Chondrocyte (in vitro differentiated cells): Measurements from ENCODE around the gene COBLL1. TPM values are rescaled to one million over a fixed set of nuclear protein-coding genes. Genes with fewer than 3 reads are reported as not detected.

Experiments
- DNase-seq: peaks from one replicate; pipeline ENCODE4 v3.0.0; 2021; ENCODE audit warnings: mixed read lengths, low spot score
- H3K27ac Mint-ChIP-seq: one replicate; pipeline ENCODE4 v1.8.0; 2021; ENCODE audit warnings: mild to moderate bottlenecking, moderate library complexity, mixed read lengths; ENCODE audit not compliant: unreplicated experiment
- H3K27me3 Mint-ChIP-seq: 2 replicates; pipeline ENCODE4 v1.8.0; 2021; ENCODE audit warnings: low read depth, mixed read lengths
- H3K36me3 Mint-ChIP-seq: 2 replicates; pipeline ENCODE4 v1.8.0; 2021; ENCODE audit warnings: low read depth, mixed read lengths
- H3K4me1 Mint-ChIP-seq: 2 replicates; pipeline ENCODE4 v1.8.0; 2021; ENCODE audit warnings: low read depth, mild to moderate bottlenecking, mixed read lengths
- H3K4me3 Mint-ChIP-seq: one replicate; pipeline ENCODE4 v1.8.0; 2021; ENCODE audit warnings: mild to moderate bottlenecking, moderate library complexity, mixed read lengths; ENCODE audit not compliant: unreplicated experiment
- H3K9me3 Mint-ChIP-seq: 2 replicates; pipeline ENCODE4 v1.8.0; 2021; ENCODE audit warnings: low read depth, mixed read lengths
- CTCF ChIP-seq: fragments of 200-600 bp; sonication (generic); IDR thresholded peaks from 2 replicates; pipeline ENCODE4 v1.5.0; 2021; ENCODE audit warnings: antibody characterized with exemption, mild to moderate bottlenecking, moderate library complexity
- total RNA-seq: library from RNA; stranded (reverse); gene quantifications from 3 replicates; pipeline ENCODE4 v1.2.1, GENCODE V29; 2021

Gene COBLL1
- total RNA-seq, 1 donor from 2014 or later: 43.7 TPM

- no peak for TF ChIP-seq CTCF
- Mint-ChIP-seq H3K36me3 (peaks cover 2% of the 10 kb centered on the region), H3K4me1 (peaks cover 20% of the 10 kb centered on the region), H3K27ac (no peak overlapping the region), H3K9me3 (no peaks in the 10 kb centered on the region), H3K27me3 (no peaks in the 10 kb centered on the region), H3K4me3 (no peak overlapping the region)
- no peak for DNase-seq
Observed at GRCh38 chr2:164752956-164753355, 88.7 kb downstream of the COBLL1 start.

GRCh38 chr2:164747783-164748433, 93.7 kb downstream of the COBLL1 start:
- TF ChIP-seq CTCF: no peak
- Mint-ChIP-seq H3K4me1 (peaks cover 38% of the 10 kb centered on the region), H3K4me3 (no peak overlapping the region), H3K27me3 (no peaks in the 10 kb centered on the region), H3K27ac (no peak overlapping the region), H3K9me3 (no peaks in the 10 kb centered on the region), H3K36me3 (no peaks in the 10 kb centered on the region)
- no peak for DNase-seq

- no peak for TF ChIP-seq CTCF
- no peak for DNase-seq
- Mint-ChIP-seq H3K27me3 (no peaks in the 10 kb centered on the region), H3K36me3 (no peaks in the 10 kb centered on the region), H3K9me3 (no peaks in the 10 kb centered on the region), H3K27ac (no peak overlapping the region), H3K4me1 (peaks cover 43% of the 10 kb centered on the region), H3K4me3 (no peak overlapping the region)
Observed at GRCh38 chr2:164747140-164747539, 94.5 kb downstream of the COBLL1 start.

- Mint-ChIP-seq H3K9me3 (no peaks in the 10 kb centered on the region), H3K27me3 (no peaks in the 10 kb centered on the region), H3K36me3 (no peaks in the 10 kb centered on the region), H3K27ac (no peak overlapping the region), H3K4me1 (peaks cover 45% of the 10 kb centered on the region), H3K4me3 (no peak overlapping the region)
- no peak for DNase-seq
- no peak for TF ChIP-seq CTCF
Observed at GRCh38 chr2:164746713-164747112, 94.9 kb downstream of the COBLL1 start.

GRCh38 chr2:164745012-164745797, 96.4 kb downstream of the COBLL1 start:
- H3K4me1 Mint-ChIP-seq: peaks cover 51% of the 10 kb centered on the region
- no peak for DNase-seq
- H3K9me3 Mint-ChIP-seq: no peaks in the 10 kb centered on the region
- peak overlapping the region; percentile 72 for H3K27ac Mint-ChIP-seq
- peaks cover 2% of the 10 kb centered on the region for H3K36me3 Mint-ChIP-seq
- H3K27me3 Mint-ChIP-seq: no peaks in the 10 kb centered on the region
- H3K4me3 Mint-ChIP-seq: peak overlapping the region; percentile 23
- no peak for TF ChIP-seq CTCF
